ENCODE results near the gene METTL25B. TPM values are rescaled to one million over a fixed set of nuclear protein-coding genes. Genes with fewer than 3 reads are reported as not detected.

Gene METTL25B
- total and polyA plus RNA-seq, 2 donors: 10.7 to 39.4 TPM

GRCh38 chr1:156712626-156713025 is 15.6 kb upstream of the METTL25B start:
- H3K27ac ChIP-seq (ENCODE audit: low read depth in 1 of 2, low read length in 1 of 2): no peak overlapping the region
- WGBS: 84% methylated on average over 3 of the region's 3 CpGs
- H3K36me3 ChIP-seq (ENCODE audit: control insufficient read depth in 2 of 2, insufficient read depth in 2 of 2, low read length in 1 of 2): peaks cover 4% of the 10 kb centered on the region in 2 donors
- H3K27me3 ChIP-seq (ENCODE audit: control insufficient read depth in 2 of 2, insufficient read depth in 1 of 2, low read length in 1 of 2): peaks cover 0 to 18% of the 10 kb centered on the region in 2 donors
- no peak overlapping the region for H3K4me3 ChIP-seq (ENCODE audit: low read length in 2 of 2)
- H3K4me1 ChIP-seq (ENCODE audit: control insufficient read depth in 2 of 2, insufficient read depth in 2 of 2, low read length in 2 of 2): peaks cover 0 to 14% of the 10 kb centered on the region in 2 donors
- no peaks in the 10 kb centered on the region for H3K9me3 ChIP-seq (ENCODE audit: control insufficient read depth in 2 of 2, insufficient read depth in 1 of 2, low read length in 1 of 2)
- DNase-seq (ENCODE audit: low read depth in 6 of 9, low spot score in 9 of 9): no peak

DNA sequence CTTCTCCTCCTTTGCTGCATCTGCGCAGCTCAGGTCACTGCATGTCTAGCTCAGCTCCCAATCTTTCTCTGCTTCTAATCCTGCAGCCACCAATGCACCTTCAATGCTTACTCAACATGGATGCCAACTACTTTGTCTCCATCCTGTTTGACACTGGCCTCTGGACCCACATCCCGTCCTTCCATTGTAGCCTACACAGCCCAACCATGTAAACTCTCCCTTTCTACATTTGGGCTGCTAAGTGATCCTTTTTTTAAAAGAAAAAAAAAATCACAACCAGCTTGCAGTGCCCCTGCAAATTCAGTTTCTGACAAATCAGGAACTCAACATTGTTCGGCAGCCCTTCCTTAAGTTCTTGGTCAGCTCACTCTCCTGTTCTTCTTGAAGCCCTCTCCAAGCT is 13.4 kb upstream of the METTL25B start:
- H3K27ac ChIP-seq (ENCODE audit: low read depth in 1 of 2, low read length in 1 of 2): no peak overlapping the region
- peaks cover 0 to 3% of the 10 kb centered on the region in 2 donors for H3K27me3 ChIP-seq (ENCODE audit: control insufficient read depth in 2 of 2, insufficient read depth in 1 of 2, low read length in 1 of 2)
- H3K4me1 ChIP-seq (ENCODE audit: control insufficient read depth in 2 of 2, insufficient read depth in 2 of 2, low read length in 2 of 2): peaks cover 0 to 7% of the 10 kb centered on the region in 2 donors
- H3K4me3 ChIP-seq (ENCODE audit: low read length in 2 of 2): no peak overlapping the region
- 96% methylated on average over 3 of the region's 3 CpGs for WGBS
- no peaks in the 10 kb centered on the region for H3K9me3 ChIP-seq (ENCODE audit: control insufficient read depth in 2 of 2, insufficient read depth in 1 of 2, low read length in 1 of 2)
- DNase-seq (ENCODE audit: low read depth in 6 of 9, low spot score in 9 of 9): no peak
- peaks cover 5 to 9% of the 10 kb centered on the region in 2 donors for H3K36me3 ChIP-seq (ENCODE audit: control insufficient read depth in 2 of 2, insufficient read depth in 2 of 2, low read length in 1 of 2)

GRCh38 chr1:156717351-156717750 is 10.9 kb upstream of the METTL25B start:
- H3K27ac ChIP-seq (ENCODE audit: low read depth in 1 of 2, low read length in 1 of 2): no peak overlapping the region
- no peaks in the 10 kb centered on the region for H3K9me3 ChIP-seq (ENCODE audit: control insufficient read depth in 2 of 2, insufficient read depth in 1 of 2, low read length in 1 of 2)
- no peak overlapping the region for H3K4me3 ChIP-seq (ENCODE audit: low read length in 2 of 2)
- peaks cover 22% of the 10 kb centered on the region in 2 donors for H3K36me3 ChIP-seq (ENCODE audit: control insufficient read depth in 2 of 2, insufficient read depth in 2 of 2, low read length in 1 of 2)
- H3K27me3 ChIP-seq (ENCODE audit: control insufficient read depth in 2 of 2, insufficient read depth in 1 of 2, low read length in 1 of 2): no peaks in the 10 kb centered on the region
- peaks cover 0 to 3% of the 10 kb centered on the region in 2 donors for H3K4me1 ChIP-seq (ENCODE audit: control insufficient read depth in 2 of 2, insufficient read depth in 2 of 2, low read length in 2 of 2)
- WGBS: 96% methylated on average over 4 of the region's 4 CpGs
- DNase-seq (ENCODE audit: low read depth in 6 of 9, low spot score in 9 of 9): no peak

DNA sequence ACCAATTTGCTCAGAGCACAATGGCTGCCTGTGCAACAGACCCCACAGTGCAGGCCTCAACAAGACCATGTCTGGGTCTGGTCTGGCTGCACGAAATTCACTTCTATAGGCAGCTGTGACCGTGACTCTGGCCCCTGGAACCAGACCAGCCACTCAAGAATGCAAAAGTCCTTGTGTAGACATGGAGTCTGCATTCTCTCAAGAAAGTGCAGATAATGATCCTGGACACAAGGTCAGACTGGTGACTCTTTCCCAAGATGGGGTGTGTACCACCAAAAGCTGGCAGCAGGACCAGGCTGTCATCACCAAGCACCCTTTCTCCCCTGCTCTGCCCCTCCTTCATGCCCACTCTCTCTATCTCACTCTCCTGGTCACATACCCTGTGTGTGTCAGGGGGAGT is 7.1 kb upstream of the METTL25B start:
- Histone ChIP-seq H3K9me3 (ENCODE audit: control insufficient read depth in 2 of 2, insufficient read depth in 1 of 2, low read length in 1 of 2) (no peaks in the 10 kb centered on the region), H3K4me3 (ENCODE audit: low read length in 2 of 2) (no peak overlapping the region), H3K4me1 (ENCODE audit: control insufficient read depth in 2 of 2, insufficient read depth in 2 of 2, low read length in 2 of 2) (peaks cover 12 to 21% of the 10 kb centered on the region in 2 donors), H3K27me3 (ENCODE audit: control insufficient read depth in 2 of 2, insufficient read depth in 1 of 2, low read length in 1 of 2) (no peaks in the 10 kb centered on the region), H3K27ac (ENCODE audit: low read depth in 1 of 2, low read length in 1 of 2) (no peak overlapping the region), H3K36me3 (ENCODE audit: control insufficient read depth in 2 of 2, insufficient read depth in 2 of 2, low read length in 1 of 2) (peaks cover 47 to 49% of the 10 kb centered on the region in 2 donors)
- WGBS: 95% methylated on average over 2 of the region's 2 CpGs
- no peak for DNase-seq (ENCODE audit: low read depth in 6 of 9, low spot score in 9 of 9)

DNA sequence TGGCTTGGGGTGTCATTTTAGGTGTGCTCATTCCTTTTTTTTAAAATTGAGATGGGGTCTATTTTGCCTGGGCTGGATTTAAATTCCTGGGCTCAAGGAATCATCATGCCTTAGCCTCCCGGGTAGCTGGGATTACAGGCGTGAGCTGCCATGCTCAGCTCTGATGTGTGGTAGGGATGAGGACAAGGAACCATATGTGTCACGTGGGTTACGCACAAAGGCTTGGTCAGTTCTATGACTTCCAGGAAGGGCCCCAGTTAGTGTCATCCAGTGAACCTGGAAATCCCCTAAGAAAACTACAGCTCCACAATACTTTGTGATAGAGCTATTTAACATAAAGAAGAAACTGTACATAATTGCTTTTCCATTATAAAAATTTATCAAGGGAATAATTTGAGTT is 6.7 kb upstream of the METTL25B start:
- Histone ChIP-seq H3K4me1 (ENCODE audit: control insufficient read depth in 2 of 2, insufficient read depth in 2 of 2, low read length in 2 of 2) (peaks cover 16 to 25% of the 10 kb centered on the region in 2 donors), H3K27ac (ENCODE audit: low read depth in 1 of 2, low read length in 1 of 2) (no peak overlapping the region), H3K27me3 (ENCODE audit: control insufficient read depth in 2 of 2, insufficient read depth in 1 of 2, low read length in 1 of 2) (no peaks in the 10 kb centered on the region), H3K9me3 (ENCODE audit: control insufficient read depth in 2 of 2, insufficient read depth in 1 of 2, low read length in 1 of 2) (no peaks in the 10 kb centered on the region), H3K36me3 (ENCODE audit: control insufficient read depth in 2 of 2, insufficient read depth in 2 of 2, low read length in 1 of 2) (peaks cover 49 to 51% of the 10 kb centered on the region in 2 donors), H3K4me3 (ENCODE audit: low read length in 2 of 2) (no peak overlapping the region)
- no peak for DNase-seq (ENCODE audit: low read depth in 6 of 9, low spot score in 9 of 9)
- 97% methylated on average over 4 of the region's 4 CpGs for WGBS

- peak in 6 of 9 donors; percentile 72 to 90 (median 84) for DNase-seq (ENCODE audit: low read depth in 6 of 9, low spot score in 9 of 9)
- no peaks in the 10 kb centered on the region for H3K27me3 ChIP-seq (ENCODE audit: control insufficient read depth in 2 of 2, insufficient read depth in 1 of 2, low read length in 1 of 2)
- H3K9me3 ChIP-seq (ENCODE audit: control insufficient read depth in 2 of 2, insufficient read depth in 1 of 2, low read length in 1 of 2): no peaks in the 10 kb centered on the region
- H3K27ac ChIP-seq (ENCODE audit: low read depth in 1 of 2, low read length in 1 of 2): no peak overlapping the region
- peaks cover 33 to 51% of the 10 kb centered on the region in 2 donors for H3K4me1 ChIP-seq (ENCODE audit: control insufficient read depth in 2 of 2, insufficient read depth in 2 of 2, low read length in 2 of 2)
- peaks cover 40 to 50% of the 10 kb centered on the region in 2 donors for H3K36me3 ChIP-seq (ENCODE audit: control insufficient read depth in 2 of 2, insufficient read depth in 2 of 2, low read length in 1 of 2)
- H3K4me3 ChIP-seq (ENCODE audit: low read length in 2 of 2): peak overlapping the region; percentile 19 to 32
- WGBS: 26% methylated on average over 18 of the region's 18 CpGs
Observed at GRCh38 chr1:156725683-156726280, 2.5 kb upstream of the METTL25B start.

DNA sequence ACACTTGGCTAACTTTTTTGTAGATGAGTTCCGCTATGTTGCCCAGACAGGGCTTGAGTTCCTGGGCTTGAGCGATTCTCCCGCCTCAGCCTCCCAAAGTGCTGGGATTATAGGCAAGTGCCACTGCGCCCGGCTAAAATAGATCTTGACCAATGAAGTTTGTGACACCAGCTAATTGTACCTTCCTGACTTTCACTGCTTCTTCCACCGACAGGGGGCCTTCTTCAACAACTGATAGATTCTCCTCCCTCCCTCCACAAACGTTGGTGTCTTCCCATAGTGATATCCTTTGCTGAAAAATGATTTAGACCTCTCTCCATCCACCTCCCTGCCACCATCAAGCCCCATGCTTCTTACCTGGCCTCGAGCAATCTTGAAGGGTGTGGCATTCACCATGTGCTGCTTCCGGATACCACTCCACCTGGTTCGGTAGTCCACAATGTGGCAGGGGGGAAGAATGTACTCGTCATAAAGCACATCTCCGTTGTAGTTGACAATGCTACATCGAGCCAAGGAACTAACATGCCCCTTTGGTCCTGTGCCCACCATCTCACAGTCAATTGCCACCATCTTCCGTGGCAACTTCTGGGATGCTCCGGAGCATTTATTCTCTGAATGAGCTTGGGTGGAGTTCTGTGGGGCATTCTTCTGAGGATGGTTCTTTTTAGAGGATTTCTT is 1.6 kb upstream of the METTL25B start:
- Histone ChIP-seq H3K9me3 (ENCODE audit: control insufficient read depth in 2 of 2, insufficient read depth in 1 of 2, low read length in 1 of 2) (no peaks in the 10 kb centered on the region), H3K36me3 (ENCODE audit: control insufficient read depth in 2 of 2, insufficient read depth in 2 of 2, low read length in 1 of 2) (peaks cover 31 to 41% of the 10 kb centered on the region in 2 donors), H3K4me3 (ENCODE audit: low read length in 2 of 2) (peak overlapping the region; percentile 19 to 76), H3K27ac (ENCODE audit: low read depth in 1 of 2, low read length in 1 of 2) (peak overlapping the region in 1 of 2 donors; percentile 11), H3K4me1 (ENCODE audit: control insufficient read depth in 2 of 2, insufficient read depth in 2 of 2, low read length in 2 of 2) (peaks cover 33 to 47% of the 10 kb centered on the region in 2 donors), H3K27me3 (ENCODE audit: control insufficient read depth in 2 of 2, insufficient read depth in 1 of 2, low read length in 1 of 2) (no peaks in the 10 kb centered on the region)
- WGBS: 76% methylated on average over 15 of the region's 15 CpGs
- peak in 3 of 9 donors; percentile 55 to 75 (median 56) for DNase-seq (ENCODE audit: low read depth in 6 of 9, low spot score in 9 of 9)

DNA sequence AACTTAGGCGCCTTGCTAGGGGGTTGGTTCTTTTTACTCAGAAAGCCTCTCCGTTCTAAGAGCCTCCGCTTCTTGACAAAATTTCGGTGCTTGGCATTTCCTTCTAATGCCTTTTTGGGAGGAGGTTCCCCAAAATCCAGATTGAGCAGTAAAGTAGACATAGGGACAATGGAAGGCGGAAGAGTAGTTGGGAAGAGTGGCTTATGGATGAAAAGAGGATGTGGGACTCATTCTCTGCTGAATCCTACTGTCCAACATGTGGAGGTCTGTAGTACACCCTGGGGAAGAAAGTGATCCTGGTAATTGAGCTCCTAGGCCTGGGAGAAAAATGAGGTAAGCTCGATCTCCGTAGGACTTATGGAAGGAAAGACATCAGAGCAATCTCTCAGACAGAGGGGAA is 777 bp upstream of the METTL25B start:
- Histone ChIP-seq H3K36me3 (ENCODE audit: control insufficient read depth in 2 of 2, insufficient read depth in 2 of 2, low read length in 1 of 2) (peaks cover 27 to 38% of the 10 kb centered on the region in 2 donors), H3K4me3 (ENCODE audit: low read length in 2 of 2) (peak overlapping the region; percentile 76 to 99), H3K9me3 (ENCODE audit: control insufficient read depth in 2 of 2, insufficient read depth in 1 of 2, low read length in 1 of 2) (no peaks in the 10 kb centered on the region), H3K27ac (ENCODE audit: low read depth in 1 of 2, low read length in 1 of 2) (peak overlapping the region; percentile 21 to 93), H3K27me3 (ENCODE audit: control insufficient read depth in 2 of 2, insufficient read depth in 1 of 2, low read length in 1 of 2) (no peaks in the 10 kb centered on the region), H3K4me1 (ENCODE audit: control insufficient read depth in 2 of 2, insufficient read depth in 2 of 2, low read length in 2 of 2) (peaks cover 33 to 47% of the 10 kb centered on the region in 2 donors)
- 58% methylated on average over 7 of the region's 7 CpGs for WGBS
- DNase-seq (ENCODE audit: low read depth in 6 of 9, low spot score in 9 of 9): no peak

All from thymus (tissue), 11 donors.